Neutrophil (primary cell): ENCODE results near the gene PLEKHA1.

ENCODE experiments used
- H3K27ac ChIP-seq: fragments of 200-600 bp; sonication (generic); 2 replicates; pipeline ENCODE4 v1.5.1; 2016; ENCODE audit warnings: mild to moderate bottlenecking, moderate library complexity
- H3K27me3 ChIP-seq: fragments of 200-600 bp; sonication (generic); 2 replicates; pipeline ENCODE4 v1.6.0; 2016; ENCODE audit warnings: mild to moderate bottlenecking
- H3K36me3 ChIP-seq: fragments of 200-600 bp; sonication (generic); 2 replicates; pipeline ENCODE4 v1.5.1; 2017
- H3K4me1 ChIP-seq, 2 experiments: fragments of 200-600 bp in 1 of 2; sonication (generic) in 1 of 2; 1 replicate in 1 of 2; 2 replicates in 1 of 2; pipeline versions ENCODE4 v1.5.1 to v1.6.1; 2013 to 2016; ENCODE audit warnings: low read depth in 1 of 2, low read length in 1 of 2, mild to moderate bottlenecking in 1 of 2, moderate library complexity in 1 of 2; ENCODE audit not compliant: control insufficient read depth in 1 of 2, insufficient read depth in 1 of 2
- H3K4me3 ChIP-seq, 2 experiments: fragments of 200-600 bp in 1 of 2; sonication (generic) in 1 of 2; 1 replicate in 1 of 2; 2 replicates in 1 of 2; pipeline ENCODE4 v1.5.1; 2013 to 2016; ENCODE audit warnings: low read depth in 1 of 2, low read length in 1 of 2, mild to moderate bottlenecking in 1 of 2, moderate library complexity in 1 of 2
- H3K9me3 ChIP-seq: fragments of 200-600 bp; sonication (generic); 2 replicates; pipeline ENCODE4 v1.5.1; 2016
- TF ChIP-seq, protein P1 (sequence below): fragments of 200-600 bp; sonication (generic); IDR thresholded peaks from 2 replicates; pipeline ENCODE4 v1.5.1; 2016; ENCODE audit warnings: antibody characterized with exemption

Gene PLEKHA1

DNA sequence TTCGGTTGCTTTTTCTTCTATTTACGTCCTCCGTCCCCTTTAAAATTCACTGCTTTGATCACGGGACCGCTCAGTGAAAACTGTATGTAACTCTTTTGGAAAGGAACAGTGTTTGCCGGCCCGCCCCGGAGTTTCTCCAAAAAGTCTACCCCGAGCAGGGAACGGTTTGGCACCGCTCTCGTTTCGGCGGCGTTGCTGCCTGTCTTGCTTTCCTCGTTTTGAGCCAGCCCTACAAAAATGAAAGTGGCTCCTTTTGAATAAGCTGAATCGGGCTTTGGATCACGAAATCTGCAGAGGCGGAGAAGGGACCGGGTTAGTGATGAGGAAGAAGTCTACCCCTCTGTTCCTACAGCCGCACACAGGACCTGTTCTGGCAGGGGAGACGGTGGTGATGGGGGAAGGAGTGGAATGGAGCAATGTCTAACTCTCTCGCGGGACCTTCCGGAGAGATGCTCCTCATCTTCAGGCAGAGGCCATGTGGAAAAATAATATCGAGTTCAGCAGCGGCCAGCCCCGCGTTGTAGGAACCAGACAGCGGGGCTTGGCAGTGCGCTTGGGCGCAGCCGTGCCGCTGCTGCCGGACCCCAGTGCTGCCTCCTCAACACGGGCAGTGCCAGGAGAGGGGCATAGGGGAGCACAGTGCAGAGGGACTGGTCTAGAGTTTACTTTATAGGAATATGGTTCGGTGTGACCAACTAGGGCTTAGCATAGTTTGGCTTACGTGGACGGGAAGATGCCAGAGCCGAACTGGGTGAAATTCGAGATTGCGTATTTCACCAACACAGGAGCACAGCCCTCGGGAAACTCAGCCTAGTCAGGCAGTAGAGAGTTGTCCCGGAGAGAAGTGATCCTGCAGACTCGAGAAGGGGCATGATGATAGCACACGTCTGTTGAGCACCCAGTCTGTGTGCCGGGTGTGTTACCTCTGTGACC lies 88.3 kb downstream of the PLEKHA1 start:
- Histone ChIP-seq H3K27ac (no peak overlapping the region), H3K4me1 (peaks cover 0 to 3% of the 10 kb centered on the region in 2 experiments), H3K27me3 (peaks cover 100% of the 10 kb centered on the region), H3K36me3 (no peaks in the 10 kb centered on the region), H3K4me3 (no peak overlapping the region), H3K9me3 (no peaks in the 10 kb centered on the region)
- TF ChIP-seq, protein P1, sequence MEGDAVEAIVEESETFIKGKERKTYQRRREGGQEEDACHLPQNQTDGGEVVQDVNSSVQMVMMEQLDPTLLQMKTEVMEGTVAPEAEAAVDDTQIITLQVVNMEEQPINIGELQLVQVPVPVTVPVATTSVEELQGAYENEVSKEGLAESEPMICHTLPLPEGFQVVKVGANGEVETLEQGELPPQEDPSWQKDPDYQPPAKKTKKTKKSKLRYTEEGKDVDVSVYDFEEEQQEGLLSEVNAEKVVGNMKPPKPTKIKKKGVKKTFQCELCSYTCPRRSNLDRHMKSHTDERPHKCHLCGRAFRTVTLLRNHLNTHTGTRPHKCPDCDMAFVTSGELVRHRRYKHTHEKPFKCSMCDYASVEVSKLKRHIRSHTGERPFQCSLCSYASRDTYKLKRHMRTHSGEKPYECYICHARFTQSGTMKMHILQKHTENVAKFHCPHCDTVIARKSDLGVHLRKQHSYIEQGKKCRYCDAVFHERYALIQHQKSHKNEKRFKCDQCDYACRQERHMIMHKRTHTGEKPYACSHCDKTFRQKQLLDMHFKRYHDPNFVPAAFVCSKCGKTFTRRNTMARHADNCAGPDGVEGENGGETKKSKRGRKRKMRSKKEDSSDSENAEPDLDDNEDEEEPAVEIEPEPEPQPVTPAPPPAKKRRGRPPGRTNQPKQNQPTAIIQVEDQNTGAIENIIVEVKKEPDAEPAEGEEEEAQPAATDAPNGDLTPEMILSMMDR, result no peak

DNA sequence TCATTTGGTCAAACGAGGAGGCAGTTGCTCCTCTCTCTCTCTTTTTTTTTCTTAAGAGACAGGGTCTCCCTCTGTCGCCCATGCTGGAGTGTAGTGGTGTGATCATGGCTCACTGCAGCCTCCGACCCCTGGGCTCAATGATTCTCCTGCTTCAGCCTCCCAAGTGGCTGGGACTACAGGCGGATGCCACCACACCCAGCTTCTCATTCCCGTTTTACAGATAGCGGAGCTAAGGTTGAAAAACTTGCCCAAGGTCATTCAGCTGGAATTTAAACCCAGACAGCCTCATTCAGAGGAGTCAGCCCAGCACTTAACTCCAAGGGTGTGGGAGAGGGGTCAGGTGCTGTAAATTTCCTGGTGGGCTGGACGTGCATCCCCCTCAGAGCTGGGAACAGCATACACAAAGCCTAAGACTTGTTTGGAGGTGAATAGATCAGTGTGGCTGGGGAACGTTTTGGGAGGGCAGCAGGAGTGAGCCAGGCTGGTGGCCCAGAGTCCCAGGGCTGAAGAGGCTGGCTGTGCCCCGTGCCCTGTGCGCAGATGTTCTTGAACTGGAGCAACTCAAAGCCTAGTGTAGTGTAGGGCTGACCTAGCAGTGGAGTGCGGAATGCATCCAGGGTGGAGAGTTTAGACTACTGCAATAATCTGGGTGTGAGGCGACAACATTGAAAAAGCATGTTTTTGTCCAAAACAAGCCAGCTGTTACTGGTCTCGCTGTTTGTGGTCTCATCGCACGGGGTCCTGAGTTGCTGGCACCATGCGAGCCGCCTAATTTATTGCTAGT lies 89.2 kb downstream of the PLEKHA1 start:
- peaks cover 0 to 3% of the 10 kb centered on the region in 2 experiments for H3K4me1 ChIP-seq
- TF ChIP-seq, protein P1, result no peak
- H3K4me3 ChIP-seq, result no peak overlapping the region
- H3K9me3 ChIP-seq, result no peaks in the 10 kb centered on the region
- H3K27ac ChIP-seq, result no peak overlapping the region
- peaks cover 100% of the 10 kb centered on the region for H3K27me3 ChIP-seq
- no peaks in the 10 kb centered on the region for H3K36me3 ChIP-seq

DNA sequence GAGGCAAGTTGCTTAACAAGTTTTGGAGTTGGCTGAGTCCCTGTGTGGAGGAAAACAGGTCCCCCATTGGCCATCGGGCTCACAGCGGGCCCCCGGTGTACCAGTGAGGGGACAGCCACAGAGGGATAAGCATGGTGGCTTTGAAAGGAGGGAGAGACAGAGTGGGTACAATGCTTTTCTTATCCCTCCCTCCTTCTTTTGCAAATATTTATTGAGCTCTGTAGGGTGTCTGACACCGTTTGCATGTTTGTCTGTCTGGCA lies 89.7 kb downstream of the PLEKHA1 start:
- H3K36me3 ChIP-seq, result no peaks in the 10 kb centered on the region
- H3K27ac ChIP-seq, result no peak overlapping the region
- TF ChIP-seq, protein P1, result no peak
- H3K27me3 ChIP-seq, result peaks cover 100% of the 10 kb centered on the region
- no peaks in the 10 kb centered on the region for H3K9me3 ChIP-seq
- H3K4me1 ChIP-seq, result peaks cover 0 to 3% of the 10 kb centered on the region in 2 experiments
- H3K4me3 ChIP-seq, result no peak overlapping the region

DNA sequence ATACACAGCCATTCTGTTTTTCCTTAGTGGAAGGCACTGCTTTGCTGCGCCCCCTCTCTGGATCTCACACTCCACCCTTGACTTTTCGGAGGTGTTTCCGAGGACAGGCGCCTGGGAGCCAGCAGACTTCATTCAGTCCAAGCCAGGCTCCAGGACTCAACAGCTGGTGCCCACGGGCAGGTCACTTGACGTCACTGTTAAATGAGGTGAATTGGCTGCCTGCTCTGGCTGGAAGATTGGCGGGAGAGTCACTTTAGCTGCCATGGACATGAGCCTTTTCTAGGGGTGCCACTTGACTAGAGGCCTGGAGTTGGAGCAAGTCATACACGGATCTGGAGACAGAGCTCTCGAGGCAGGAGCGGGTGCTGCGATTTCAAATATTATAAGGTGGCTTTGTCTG lies 90.1 kb downstream of the PLEKHA1 start:
- Histone ChIP-seq H3K4me1 (peaks cover 0 to 3% of the 10 kb centered on the region in 2 experiments), H3K27me3 (peaks cover 100% of the 10 kb centered on the region), H3K9me3 (no peaks in the 10 kb centered on the region), H3K36me3 (no peaks in the 10 kb centered on the region), H3K4me3 (no peak overlapping the region), H3K27ac (no peak overlapping the region)
- TF ChIP-seq, protein P1, result no peak

DNA sequence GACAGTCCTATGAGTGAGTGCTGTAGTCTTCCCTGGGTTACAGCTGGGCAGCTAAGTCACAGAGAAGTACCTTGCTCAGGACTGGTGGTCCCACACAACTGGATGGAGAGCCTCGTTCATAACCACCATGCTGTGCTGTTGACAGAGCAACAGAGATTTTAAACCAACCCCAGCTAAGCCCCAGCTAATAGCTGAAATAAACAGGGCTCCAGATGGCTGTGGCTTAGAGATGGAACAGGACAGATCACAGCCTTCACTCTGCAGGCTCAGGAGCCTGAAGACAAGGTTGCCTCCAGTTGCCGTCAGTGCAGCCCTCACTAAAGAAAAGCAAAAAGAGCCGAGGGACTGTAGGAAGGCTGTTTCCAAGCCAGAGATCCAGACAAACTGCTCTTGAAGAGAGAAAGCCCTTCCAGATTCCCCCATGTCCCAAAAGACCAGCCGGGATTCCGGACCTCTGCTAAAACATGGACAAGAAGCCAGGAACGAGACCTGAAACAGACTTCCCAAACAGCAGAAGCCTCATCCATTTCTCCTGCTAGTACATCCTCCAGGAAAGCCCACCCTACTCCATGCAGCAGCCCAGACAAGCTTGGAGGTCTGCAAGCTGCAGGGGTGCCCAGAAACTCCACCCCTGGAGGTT lies 91.0 kb downstream of the PLEKHA1 start:
- TF ChIP-seq, protein P1, result no peak
- no peaks in the 10 kb centered on the region for H3K36me3 ChIP-seq
- H3K4me3 ChIP-seq, result no peak overlapping the region
- H3K27me3 ChIP-seq, result peaks cover 99% of the 10 kb centered on the region
- H3K9me3 ChIP-seq, result no peaks in the 10 kb centered on the region
- H3K4me1 ChIP-seq, result peaks cover 0 to 3% of the 10 kb centered on the region in 2 experiments
- H3K27ac ChIP-seq, result no peak overlapping the region
